IPS-11a (cell line): ENCODE data around the gene MAMSTR.
"Not testable (repeated sequence)": the region's sequence is repeated elsewhere in the genome, so short reads cannot be mapped to it uniquely, and the experiment has no call there.

ENCODE experiments used
- H3K4me3 ChIP-seq: one replicate; pipeline ENCODE4 v1.5.1; 2013; ENCODE audit warnings: low read depth, low read length, control low read depth

Gene MAMSTR

DNA sequence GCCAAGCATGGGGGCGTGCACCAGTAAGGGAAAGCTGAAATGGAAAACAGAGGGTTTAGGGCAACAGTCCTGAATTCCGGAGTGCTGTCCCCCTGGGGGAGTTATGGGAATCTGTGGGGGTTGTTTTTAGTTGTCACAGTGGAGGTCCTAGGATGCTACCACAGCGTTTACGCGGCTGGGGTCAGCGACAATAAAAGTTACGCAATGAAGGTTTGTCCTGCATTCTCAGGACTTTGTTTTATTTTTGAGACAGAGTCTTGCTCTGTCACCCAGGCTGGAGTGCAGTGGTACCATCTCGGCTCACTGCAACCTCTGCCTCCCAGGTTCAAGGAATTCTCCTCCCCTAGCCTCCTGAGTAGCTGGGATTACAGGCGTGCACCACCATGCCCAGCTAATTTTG is 25.9 kb downstream of the MAMSTR start:
- not testable (repeated sequence) for H3K4me3 ChIP-seq

GRCh38 chr19:48689449-48689848 is 30.1 kb downstream of the MAMSTR start:
- no peak overlapping the region for H3K4me3 ChIP-seq

DNA sequence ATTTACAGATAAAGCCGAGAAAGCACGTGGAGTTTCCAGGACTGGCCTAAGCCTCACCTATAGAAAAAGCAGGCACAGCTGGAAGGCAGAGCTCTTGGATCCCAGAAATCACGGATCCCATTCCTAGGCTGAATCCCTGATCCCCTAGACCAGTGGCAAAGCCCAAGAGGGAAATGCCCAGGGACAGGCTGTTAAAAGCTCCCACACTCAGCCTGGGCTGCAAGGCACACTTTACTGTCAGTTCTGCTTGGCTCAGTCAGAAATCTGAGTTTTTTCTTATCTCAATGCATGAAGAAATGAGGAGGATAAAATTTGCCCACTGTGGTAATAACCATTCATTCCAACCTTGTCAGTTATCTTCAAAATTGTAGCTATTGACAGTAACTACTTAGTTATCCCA is 31.7 kb downstream of the MAMSTR start:
- no peak overlapping the region for H3K4me3 ChIP-seq

- not testable (repeated sequence) for H3K4me3 ChIP-seq
These were observed 32.9 kb downstream of the MAMSTR start for GRCh38 chr19:48686637-48687036.

GRCh38 chr19:48686088-48686487 is 33.4 kb downstream of the MAMSTR start:
- no peak overlapping the region for H3K4me3 ChIP-seq

GRCh38 chr19:48685583-48685982 is 33.9 kb downstream of the MAMSTR start:
- no peak overlapping the region for H3K4me3 ChIP-seq

GRCh38 chr19:48683349-48683748 is 36.2 kb downstream of the MAMSTR start:
- no peak overlapping the region for H3K4me3 ChIP-seq

DNA sequence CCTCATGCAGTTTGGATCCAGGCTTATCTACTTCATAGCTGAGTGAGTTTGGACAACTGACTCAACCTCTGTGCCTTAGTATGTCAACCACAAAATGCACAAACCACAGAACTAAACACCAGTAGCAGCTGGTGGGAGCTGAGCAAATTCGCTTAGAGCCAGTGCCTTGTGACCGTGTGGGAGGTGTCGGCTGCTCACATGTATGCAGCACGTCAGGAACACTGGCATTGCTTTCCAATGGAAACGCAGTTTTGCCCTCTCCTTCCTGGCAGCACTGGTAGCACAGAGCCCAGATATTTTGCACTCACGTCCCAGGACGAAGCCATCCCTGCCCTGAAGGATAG is 38.4 kb downstream of the MAMSTR start:
- H3K4me3 ChIP-seq: no peak overlapping the region

DNA sequence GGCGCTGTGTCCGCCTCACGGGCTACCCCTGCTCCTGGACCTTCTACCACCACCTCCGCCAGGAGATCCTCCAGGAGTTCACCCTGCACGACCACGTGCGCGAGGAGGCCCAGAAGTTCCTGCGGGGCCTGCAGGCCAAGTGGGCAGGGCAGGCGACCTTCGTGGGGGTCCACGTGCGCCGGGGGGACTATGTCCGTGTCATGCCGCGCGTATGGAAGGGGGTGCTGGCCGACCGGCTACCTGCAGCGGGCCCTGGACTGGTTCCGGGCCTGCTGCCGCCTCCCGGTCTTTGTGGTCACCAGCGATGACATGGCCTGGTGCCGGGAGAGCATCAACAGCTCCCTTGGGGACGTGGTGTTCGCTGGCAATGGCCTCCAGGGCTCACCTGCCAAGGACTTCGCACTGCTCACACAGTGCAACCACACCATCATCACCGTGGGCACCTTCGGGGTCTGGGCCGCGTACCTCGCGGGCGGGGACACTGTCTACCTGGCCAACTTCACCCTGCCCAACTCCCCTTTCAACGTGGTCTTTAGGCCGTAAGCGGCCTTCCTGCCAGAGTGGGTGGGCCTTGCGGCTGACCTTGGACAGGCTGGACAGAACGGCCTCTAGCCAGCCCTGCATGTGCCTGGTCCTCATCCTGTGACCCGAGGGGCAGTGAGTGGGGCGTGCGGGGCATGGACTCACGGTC is 38.9 kb downstream of the MAMSTR start:
- H3K4me3 ChIP-seq: no peak overlapping the region

DNA sequence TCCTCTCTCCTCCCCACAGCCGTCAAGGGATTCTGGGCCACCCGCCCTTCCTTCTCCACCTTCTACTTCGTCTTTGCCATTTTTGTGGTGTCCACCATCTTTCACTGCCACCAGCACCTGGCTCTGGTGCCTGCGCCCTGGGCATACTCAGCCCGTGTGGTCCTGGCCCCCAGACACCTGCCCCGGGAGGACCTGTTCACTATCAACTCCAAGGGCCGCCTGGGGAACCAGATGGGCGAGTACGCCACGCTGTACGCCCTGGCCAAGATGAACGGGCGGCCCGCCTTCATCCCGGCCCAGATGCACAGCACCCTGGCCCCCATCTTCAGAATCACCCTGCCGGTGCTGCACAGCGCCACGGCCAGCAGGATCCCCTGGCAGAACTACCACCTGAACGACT is 39.5 kb downstream of the MAMSTR start:
- H3K4me3 ChIP-seq: not testable (repeated sequence)

DNA sequence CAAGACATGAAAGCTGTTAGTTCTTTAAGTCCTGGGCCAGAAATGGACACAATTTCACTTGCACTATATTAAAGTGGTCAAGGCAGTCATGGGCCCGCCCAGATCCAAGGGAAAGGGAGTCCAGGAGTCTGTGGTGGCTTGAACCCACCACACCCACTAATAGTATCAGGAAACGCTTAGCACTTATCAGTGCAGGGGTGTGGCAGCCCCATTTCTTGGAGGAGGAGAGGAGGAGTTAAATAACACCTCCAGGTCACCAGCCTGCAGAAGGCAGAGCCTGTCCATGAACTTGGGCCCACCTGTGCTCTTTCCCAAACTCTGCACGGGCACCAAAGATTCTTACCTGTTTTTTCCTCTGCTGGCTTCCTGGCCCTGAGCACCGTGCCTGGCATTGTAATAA is 41.3 kb downstream of the MAMSTR start:
- H3K4me3 ChIP-seq: no peak overlapping the region

- H3K4me3 ChIP-seq: no peak overlapping the region
These were observed 42.6 kb downstream of the MAMSTR start for GRCh38 chr19:48676887-48677286.

GRCh38 chr19:48676487-48676886 is 43.0 kb downstream of the MAMSTR start:
- no peak overlapping the region for H3K4me3 ChIP-seq

DNA sequence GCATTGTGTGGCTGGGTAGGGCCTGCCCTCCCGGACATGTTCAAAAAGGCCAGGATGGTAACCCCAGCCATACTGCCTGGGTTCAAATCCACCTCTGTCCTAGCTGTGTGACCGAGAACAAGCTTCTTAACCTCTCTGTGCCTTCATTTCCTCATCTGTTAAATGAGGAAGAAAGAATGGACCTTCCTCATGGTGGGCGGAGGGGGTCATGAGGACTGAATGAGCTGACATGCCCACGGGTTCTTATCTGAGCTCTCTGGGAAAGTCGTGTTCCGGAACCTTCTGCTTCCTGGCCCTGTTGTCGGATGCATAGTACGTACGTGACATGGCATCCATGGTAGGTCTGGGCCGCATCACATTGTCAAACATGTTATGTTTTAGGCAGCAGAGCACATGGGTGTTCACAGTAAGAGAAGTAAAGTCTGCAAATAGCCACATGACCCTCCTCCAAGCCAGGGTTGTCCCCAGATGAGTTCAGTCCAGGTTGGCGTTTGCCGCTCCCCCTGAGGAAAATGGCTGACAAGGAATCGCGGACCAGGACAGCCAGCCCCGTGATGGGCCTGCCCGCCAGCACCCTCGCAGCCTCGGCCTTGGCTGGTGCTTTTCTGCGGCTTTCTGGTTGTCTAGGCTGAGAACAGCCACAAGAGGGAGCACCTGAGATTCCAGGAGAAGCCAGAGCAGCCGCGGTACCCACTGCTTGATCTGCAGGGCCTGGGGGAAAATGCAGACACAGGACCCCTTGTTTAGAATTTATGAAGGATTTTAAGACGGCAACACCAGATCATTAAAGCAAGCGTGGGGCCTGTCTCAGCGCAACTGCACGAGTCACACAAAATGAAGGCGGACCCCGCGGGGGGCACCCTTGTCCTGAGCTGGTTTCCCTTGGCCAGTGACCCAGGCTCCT is 44.4 kb downstream of the MAMSTR start:
- no peak overlapping the region for H3K4me3 ChIP-seq

GRCh38 chr19:48674216-48674809 is 45.2 kb downstream of the MAMSTR start:
- no peak overlapping the region for H3K4me3 ChIP-seq

DNA sequence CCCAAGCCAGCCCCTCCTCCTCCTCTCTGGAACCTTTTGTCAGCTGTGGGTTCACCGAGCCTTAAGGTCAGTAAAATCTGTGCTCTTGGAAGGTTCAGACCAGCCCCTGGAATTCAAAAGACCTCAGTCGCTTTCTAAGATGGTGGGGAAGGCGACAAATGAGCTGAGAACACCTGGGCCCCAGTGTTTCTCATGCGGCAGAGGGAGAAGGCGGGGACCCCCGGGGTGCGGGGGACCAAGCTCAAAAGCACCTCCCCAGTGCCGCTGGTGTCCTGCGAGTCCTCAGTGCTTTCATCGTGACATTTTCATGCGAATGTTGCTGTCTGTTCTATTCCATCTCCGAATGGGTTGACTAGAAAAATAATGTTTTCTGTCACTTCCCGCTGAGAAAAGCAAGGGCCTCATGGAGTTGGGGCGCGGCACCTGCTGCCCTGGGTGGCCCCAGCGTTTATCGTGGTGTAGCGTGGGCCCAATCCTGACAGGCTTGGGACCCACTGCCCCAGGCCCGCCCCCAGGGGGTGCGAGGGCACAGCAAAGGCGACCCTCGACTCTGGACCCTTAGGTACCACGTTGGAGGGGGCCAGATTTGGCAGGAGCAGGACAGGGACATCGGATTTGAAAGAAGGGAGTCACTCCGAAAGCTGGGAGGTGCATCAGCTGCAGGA is 46.0 kb downstream of the MAMSTR start:
- H3K4me3 ChIP-seq: no peak overlapping the region

- no peak within 1 kb of the TSS for H3K4me3 ChIP-seq
These were observed 46.5 kb downstream of the MAMSTR start, which contains the start of gene NTN5 for GRCh38 chr19:48672994-48673393. NTN5 (minus strand) TSS chr19:48673017; CDS start chr19:48670986, 2,031 bp downstream.

DNA sequence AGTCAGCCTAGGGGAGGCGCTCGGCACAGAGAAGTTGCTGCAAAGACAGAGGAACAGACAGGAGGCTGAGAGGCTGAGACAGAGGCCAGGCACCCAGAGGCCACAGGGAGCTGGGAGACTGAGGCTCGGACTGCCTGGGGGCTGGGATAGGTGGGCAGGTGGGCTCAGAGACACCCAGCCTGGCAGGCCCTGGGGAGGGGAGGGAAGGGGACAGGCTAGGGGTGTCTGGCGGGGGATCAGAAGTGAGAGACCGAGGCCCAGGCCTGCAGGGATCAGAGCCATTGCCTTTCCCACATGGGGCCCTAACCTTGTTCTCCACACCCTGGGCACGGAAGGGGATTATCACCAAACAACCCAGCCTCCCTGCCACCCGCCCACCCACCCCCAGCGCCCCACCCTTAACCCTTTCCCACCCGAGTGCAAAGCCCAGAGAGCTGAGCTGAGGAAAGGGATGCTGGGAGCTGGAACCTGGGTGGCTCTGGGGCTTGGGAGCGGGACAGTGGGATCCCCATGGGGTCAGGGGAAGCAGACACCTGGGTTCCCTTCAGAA is 48.0 kb downstream of the MAMSTR start:
- H3K4me3 ChIP-seq: no peak overlapping the region

DNA sequence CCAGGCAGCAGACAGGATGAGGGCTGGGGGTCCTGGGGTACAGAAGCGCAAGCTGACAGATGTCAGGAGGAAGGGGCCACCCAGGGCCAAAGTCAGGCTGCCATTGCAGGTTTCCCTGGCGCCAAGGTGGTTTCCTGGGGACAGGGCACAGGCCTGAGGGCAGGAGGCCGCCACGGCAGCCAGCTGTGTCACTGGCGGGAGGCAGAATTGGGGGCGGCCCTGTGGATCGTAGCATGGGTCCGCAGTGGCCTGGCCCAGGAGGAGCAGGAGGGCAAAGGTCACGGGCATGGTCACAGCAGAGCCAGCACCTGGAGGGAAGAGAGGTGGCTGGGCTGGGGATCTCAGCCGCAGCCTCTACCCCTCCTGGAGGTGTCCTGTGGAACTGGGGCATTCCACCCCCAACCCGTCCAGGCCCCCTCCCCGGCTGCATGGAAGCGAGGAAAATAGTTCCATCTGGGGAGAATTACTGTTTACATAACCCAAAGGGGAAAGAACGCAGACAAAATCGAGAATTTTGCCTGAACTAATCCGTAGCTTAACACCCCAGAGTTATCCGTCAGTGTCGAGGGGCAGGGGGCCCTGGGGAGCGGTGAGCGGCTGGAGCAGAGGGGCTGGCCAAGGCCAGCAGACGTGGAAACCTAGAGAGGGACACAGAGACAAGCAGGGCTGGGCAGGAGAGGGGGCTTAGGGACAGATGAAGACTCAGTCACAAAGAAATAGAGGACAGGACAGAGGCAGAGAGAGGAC is 48.7 kb downstream of the MAMSTR start:
- no peak overlapping the region for H3K4me3 ChIP-seq

DNA sequence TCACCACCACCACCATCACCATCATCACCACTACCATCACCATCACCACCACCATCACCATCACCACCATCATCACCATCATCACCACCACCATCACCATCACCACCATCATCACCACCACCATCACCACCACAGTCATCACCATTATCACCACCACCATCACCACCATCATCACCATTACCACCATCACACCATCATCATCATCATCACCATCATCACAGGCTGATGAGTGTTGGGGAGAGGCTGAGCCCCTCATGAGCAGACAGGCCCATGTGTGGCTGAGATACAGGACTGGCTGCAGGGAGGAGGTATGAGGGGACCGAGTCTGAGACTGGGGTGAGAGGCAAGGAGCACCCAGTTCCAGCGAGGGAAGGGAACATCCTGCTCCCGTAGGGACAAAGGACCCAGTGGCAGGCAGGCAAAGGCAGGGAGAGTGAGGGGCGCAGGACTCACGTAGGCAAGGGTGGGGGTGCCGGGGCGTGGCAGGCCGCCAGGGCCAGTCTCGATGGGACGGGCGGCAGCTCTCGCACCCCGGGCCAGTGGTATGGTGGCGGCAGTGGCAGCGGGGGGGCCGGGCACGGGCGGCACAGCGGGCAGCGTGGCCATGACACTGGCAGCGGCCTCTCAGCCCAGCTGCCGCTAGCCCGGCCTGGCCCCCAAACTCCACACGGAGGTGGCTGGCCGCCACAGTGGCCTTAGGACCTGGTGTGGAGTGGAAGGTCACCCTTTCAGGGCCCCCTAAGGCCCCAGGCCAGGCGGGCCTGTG is 49.4 kb downstream of the MAMSTR start:
- no peak overlapping the region for H3K4me3 ChIP-seq
